HG03342 (cell line): Measurements from ENCODE around the gene MRPL53.

Experiments
- ATAC-seq: cut with Tn5 transposase; IDR thresholded peaks from one replicate; pipeline ENCODE4 v1.9.1; 2021; ENCODE audit warnings: mild to moderate bottlenecking, moderate library complexity; ENCODE audit not compliant: unreplicated experiment

Gene MRPL53

DNA sequence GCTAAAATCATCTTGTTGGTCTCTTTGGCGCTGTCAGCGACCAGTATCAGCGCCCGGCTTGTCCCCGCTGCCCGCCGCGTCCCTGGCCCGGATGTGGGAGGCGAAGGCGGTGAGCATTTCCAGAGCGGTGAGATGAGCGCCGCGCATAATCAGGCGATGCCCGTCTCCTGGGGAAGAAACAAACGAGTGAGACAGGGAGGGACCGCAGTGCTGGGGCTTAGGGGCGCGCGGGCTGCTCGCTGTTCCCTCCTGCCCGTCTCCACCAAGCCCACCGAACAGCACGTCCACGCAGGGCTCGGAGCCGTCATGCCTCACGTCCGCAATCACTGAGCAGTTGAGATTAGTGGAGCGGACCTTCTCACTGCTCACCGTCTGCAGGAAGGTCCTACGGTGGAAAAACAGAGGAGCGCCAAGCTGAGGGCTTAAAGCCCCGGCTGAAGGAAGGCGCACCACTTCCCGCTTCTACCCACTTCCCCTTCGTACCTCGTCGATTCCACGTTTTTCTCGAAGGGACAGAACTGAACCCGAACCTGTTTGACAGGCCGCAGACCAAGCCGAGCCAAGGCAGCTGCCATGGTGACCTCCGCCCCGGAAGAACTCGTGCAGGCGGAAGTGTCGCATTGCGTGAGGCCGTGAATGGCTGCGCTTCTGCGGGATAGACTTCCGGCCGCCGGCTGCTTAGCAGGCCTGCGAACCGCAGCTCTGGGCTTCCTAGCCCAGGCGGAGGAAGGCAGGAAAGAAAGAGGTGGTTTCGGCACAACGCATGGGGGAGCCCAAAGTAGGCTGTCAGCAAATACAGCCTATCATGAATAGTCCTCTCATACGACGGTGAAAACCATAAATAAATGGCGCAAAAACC lies at the start of gene MRPL53:
Gene MRPL53, minus strand, starts transcription at position 595 of the 859 bp plus-strand sequence. Its CDS starts 20 bp downstream, at position 575.
- ATAC-seq = peak; percentile 81

DNA sequence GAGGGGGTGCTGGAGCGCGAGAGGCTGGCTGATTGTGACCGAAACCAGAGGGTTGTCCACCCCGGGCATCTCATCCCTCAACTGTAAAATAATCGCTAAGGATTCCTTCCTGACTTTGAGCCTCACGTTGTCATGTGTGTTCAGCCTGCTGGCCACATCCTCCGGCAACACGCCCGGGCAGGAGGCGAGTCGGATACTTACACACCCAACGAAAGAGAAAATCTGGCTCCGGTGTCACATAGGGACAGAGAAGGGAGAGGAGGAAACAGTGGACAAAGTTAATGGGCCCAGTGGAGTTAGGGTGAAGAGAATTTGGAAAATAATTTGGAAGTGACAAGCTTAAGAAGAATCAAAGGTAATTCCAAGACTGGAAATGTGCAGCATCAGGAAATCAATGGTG lies 44.2 kb upstream of the MRPL53 start:
- ATAC-seq = no peak

DNA sequence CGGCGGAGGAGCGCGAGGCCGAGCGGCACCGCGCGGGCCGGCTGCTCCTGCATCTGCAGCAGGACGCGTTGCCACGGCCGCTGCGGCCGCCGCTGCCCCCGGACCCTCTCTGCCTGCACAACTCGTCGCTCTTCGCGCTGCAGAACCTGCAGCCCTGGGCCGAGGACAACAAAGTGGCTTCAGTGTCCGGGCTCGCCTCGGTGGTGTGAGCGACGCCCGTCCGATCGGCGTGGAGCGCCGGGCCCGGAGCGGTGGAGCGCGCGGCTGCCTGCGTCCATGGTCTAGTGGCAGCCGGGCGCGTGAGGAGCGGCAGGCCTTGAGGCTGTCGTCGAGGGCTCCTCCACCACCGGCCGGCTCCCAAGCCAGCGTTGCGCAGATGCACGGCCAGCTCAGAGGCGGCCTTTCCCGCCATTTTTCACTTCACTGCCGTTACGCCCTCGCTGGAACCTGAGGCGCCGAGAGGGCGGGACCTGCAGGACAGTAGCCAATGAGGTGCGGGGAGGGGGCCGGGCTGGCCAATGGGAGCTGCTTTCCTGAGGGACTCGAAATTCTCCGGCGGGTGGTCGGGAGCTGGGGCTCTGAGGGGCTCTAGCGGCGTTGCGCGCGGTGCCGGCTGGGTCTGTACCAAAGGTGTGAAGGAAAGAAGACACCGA lies 43.6 kb upstream of the MRPL53 start:
- peak; percentile 83 for ATAC-seq

DNA sequence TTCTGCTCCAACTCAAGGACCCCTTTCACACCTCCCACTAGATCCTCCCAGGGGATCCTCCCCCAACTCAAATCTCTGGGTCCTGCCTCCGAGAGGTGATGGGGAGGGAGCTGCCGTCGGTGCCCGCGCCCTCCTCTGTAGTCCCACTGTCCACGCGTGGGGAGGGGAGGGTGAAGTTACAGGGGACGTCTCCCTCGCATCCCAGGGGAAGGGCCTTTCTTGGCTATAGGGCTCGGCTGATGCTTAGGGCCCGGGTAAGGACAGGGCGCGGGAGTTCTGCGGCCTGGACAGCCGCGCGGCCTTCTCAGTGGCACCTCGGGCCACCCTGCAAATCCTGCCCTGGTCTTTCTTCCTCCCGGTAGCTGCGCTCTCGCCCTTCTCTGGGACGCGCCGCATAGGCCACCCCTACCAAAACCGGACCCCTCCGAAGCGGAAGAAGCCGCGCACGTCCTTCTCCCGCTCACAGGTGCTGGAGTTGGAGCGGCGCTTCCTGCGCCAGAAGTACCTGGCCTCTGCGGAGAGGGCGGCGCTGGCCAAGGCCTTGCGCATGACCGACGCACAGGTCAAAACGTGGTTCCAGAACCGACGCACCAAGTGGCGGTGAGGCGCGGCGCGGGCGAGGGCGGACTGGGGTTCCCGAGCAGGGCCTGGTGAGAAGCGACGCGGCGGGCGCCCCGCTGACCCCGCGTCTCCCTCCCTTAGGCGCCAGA lies 42.9 kb upstream of the MRPL53 start:
- no peak for ATAC-seq

DNA sequence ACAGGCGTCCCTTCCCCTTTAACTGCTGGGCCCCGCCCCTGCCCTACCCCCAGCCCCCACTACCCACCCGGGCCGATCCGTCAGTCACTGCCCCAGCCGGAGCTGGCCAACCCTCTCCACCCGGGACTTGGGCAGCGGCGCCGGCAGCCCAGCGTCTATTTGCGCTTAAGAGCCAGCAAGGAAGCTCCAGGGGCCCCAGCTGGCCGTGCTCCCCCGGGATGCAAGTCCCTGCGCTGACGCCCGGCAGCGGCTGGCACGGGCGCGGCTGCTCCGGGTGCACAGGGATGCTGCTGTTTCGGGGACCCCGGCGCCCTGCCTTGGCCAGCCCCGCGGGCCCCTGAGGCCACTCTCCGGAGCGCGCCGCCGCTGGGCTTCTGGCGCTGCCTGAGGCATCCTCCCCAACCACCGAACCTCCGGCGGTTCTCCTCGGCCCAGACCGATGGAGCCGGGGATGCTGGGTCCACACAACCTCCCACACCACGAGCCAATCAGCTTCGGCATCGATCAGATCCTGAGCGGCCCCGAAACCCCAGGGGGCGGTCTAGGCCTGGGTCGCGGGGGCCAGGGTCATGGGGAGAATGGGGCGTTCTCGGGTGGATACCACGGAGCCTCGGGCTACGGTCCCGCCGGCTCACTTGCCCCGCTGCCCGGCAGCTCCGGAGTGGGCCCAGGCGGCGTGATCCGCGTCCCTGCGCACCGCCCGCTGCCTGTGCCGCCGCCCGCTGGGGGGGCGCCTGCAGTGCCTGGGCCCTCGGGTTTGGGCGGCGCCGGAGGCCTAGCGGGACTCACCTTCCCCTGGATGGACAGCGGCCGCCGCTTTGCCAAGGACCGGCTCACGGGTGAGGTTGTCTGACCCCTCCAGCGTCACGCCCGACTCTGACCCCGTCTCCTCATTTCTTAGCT lies 42.1 kb upstream of the MRPL53 start, which contains the start of gene TLX2:
Gene TLX2, plus strand, starts transcription at position 83 of the 903 bp plus-strand sequence. Its CDS starts 357 bp downstream, at position 440.
- no peak for ATAC-seq

DNA sequence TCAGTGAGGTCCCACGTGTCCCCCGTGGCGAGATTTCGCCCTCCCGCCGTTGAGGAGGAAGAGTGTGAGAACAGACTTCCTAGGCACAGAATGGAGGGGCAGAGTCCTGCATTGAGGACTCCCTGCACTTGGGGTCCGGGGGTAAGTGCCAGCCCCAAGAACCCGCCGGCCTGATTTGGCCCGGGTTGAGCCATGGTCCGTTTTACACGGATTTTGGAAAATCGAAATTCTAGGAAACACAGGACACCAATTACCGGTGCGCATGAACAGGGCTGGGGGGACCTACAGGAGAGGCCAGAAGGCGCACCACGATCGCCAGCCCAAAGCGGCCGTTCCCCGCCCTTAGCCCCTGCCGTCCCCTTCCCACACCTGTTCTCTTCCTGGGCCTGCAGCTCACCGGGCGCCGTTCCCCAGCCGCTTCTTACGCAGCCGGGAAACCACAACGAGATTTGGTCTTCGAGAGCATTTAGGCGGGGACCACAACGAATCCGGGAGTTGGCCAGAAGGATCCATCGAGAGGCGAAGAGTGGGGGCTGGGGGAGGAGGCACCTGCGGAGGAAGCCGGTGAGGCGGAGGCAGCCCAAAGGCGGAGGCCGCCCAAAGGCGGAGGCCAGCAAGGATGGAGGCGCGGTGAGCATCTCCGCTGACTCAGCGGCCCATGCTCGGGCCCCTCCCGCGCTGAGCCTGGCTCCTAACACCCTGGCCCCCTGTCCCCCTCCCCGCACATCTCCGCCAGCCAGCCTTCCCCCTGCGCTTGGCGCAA lies 41.3 kb upstream of the MRPL53 start:
- ATAC-seq = no peak

DNA sequence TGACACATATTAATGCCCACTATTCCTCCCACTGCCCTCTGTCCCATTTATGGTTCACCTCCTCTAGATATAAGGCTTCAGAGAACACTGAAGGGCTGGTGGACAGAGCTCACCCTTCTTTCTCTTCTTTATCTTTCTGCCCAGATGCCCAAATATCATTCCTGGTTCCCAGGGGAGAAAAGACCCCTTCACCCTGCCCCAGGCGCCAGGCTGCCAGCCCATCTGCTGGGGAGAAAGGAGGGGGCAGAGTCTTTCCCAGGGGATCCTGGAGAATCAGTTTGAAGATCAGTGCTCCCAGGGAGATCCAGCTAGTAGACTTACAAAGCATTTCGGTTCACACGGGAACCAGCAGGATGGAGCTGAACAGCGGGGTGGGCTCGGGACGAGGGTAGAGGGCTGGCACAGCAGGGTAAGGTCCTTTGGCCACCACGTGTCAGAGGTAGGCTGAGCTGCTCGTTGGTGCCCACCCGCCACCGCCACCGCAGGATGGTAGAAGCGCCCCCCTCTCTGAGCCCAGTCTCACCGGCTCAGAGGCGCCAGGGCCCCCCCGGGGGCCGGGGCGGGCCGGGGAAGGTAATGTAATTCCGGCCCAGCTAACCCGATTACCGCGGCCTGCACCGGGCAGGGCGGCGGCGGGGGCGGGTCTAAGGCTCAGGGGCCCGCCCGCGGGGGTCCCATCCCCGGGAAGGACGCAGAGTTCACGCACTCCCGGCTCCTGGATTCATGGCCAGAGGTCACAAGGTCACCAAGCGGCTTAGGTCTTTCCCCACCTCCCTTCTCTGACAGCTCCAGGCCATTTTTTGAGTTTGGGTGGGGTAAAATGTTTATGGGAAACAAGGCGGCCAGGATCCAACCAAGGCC lies 40.5 kb upstream of the MRPL53 start:
- ATAC-seq = no peak

DNA sequence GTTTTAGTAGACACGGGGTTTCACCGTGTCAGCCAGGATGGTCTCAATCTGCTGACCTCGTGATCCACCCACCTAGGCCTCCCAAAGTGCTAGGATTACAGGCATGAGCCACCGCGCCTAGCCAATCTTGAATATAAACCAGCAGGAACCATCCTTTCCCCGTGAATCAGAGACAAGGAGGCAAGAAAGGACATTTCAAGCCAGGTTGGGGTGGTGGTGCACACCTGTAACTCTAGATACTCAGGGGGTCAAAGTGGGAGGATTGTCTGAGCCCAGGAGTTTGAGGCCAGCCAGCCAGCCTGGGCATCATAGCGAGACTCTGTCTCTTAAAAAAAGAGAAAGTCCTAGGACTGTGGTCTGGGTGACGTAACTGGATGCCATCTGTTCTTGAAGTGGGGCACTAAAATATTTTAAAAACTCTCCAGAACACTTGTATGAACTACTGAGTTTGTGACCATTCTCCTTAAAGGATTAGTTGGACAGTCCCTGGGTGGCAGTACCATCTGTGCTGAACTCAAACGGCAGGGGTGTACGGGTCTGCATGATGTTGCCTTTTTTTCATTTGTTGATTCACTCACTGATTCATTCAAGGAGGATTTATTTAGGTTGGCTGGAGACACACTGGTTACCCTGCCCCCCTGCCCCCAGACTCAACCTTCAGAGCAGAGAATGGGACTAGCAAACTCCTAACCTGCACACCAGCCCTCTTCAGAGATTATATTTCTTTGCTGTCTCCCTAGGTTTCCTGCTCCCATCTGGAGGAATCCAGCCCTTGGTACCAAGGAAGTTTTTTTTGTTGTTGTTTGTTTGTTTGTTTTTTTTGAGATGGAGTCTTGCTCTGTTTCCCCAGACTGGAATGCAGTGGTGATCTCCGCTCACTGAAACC lies 38.9 kb upstream of the MRPL53 start:
- no peak for ATAC-seq

DNA sequence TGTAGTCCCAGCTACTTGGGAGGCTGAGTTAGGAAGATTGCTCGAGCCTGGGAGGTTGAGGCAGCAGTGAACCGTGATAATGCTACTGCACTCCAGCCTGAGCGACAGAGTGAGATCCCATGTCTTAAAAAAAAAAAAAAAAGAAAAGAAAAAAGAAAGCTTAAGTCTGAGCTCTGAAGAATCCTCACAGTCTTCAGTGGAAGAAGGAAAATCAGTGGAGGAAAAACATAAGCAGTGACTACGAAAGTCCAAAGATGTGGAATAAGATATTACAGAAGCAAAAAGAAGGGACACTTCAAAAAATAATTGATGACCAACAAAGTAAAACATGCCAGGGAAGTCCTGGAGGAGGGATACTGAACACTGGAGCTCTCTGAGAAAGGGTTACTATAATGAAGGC lies 37.8 kb upstream of the MRPL53 start:
- no peak for ATAC-seq

DNA sequence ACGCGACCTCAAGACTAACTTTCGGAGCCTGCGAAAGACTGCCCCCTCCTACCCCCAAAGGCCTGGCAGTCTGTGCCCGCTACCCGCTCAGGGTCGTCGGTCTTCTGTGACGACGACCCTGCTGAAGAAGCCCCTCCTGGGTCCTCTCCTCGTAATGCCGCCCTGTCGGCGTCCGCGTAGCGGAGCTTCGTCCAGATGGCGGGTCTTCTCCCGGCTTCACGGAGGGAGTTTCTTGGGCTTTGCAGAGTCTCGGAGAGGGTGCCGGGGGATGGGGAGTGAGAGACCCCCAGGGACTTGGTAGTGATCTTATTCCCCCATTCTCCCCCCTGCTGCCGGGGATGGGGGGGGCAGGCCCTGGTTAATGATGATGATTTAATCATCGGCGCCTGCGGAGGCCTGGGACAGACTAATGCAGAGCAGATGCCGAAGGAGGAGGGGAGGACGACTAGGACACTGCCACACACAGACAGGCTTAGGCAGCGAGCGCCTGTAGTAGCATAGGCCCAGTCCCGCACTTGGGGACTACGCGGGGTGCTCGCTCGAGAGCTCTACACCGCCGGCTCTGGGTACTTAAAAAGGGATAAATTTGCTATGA lies 35.5 kb upstream of the MRPL53 start:
- peak; percentile 1 for ATAC-seq

DNA sequence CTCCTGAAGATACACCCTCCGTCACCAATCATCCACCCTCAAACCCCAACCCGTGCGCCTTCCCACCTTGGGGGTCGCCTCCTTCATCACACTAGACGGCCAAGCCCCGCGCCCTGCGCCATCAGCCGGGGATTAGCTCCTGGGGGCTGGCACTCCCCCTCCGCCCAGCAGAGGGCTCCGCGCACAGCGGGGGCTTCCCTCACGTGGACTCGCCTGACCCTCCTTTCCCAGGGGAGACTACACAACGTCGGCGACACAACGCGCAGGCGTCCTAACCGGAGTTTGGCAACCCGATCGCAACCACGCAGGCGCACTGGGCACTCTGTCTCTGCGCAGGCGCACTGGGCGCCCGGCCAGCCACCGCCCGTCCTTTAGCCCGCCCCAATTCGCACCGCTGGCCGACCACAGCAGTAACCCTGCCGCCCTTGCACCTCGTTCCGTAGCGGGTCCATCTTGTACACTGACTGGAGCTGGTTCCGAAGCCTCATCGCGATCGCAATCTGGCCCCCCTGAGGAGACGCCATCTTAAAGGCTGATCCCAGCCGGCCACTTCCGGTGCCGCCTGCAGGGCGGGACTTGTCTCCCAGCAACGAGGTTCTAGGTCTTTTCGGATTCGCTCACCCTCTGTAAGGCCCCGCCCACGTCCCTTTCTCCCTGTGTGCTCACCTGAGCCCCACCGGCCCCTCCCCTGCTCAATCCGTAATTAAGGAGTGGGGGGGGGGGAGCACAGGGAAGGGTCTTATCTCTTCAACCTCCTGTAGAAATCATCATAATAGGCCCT lies 34.9 kb upstream of the MRPL53 start, which contains the start of gene PCGF1:
Gene PCGF1, minus strand, starts transcription at position 551 of the 781 bp plus-strand sequence. Its CDS starts 27 bp downstream, at position 524.
- ATAC-seq = peak; percentile 88

DNA sequence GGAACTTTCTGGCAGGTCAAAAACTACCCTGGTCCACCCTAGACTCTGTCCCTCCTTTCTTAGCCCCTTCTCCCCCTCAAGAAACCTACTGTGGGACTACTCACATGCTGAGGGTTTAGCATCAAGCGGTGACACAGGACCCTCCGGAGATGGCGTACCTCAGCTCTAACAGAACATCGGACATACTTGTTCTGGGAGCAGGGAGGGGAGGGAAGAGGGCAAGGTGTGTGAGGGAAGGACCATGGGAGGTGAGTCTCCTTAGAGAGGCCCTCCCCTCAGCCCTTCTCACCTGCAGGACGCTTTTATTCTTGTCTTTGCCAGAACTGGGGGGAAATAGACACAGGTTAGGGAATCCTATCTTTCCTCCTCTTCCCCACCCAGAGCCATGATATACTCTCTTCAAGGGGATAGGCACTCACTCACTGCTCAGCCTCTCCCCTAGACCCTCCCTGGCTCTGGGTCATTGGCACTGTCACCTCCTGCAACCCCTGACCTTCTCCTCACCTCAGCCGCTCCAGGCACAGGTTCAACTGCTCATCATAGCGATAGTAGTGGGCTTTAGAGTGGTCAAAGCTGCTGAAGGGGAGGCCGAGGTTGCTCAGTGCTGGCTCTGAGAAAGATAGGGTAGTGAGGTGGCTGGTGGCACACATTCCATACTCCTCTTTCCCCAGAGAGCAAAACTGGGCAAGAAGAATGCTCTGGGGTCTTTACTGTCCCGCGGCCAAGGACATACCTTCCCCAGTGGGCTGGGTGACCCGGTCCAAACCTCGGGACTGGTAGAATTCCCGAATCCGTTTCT lies 33.2 kb upstream of the MRPL53 start:
- ATAC-seq = no peak

DNA sequence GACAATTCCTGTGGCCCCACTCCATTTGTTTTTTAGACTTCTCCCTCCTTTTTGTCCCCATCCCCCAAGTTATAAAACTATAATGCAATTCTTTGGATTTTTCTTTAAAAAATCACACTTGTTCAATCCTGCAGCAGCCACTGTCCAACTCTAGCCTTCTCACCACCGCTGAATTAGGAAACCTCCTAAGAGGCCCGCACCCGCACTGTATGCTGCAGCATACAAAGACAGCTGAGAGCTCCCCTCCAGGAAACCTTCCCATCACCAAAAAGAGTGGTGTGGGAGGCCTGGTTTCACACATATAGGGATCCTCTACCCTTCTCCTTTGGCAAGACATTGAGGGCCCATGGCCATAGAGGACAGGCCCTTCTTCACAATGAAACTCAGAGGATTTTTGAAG lies 32.1 kb upstream of the MRPL53 start:
- ATAC-seq = no peak

DNA sequence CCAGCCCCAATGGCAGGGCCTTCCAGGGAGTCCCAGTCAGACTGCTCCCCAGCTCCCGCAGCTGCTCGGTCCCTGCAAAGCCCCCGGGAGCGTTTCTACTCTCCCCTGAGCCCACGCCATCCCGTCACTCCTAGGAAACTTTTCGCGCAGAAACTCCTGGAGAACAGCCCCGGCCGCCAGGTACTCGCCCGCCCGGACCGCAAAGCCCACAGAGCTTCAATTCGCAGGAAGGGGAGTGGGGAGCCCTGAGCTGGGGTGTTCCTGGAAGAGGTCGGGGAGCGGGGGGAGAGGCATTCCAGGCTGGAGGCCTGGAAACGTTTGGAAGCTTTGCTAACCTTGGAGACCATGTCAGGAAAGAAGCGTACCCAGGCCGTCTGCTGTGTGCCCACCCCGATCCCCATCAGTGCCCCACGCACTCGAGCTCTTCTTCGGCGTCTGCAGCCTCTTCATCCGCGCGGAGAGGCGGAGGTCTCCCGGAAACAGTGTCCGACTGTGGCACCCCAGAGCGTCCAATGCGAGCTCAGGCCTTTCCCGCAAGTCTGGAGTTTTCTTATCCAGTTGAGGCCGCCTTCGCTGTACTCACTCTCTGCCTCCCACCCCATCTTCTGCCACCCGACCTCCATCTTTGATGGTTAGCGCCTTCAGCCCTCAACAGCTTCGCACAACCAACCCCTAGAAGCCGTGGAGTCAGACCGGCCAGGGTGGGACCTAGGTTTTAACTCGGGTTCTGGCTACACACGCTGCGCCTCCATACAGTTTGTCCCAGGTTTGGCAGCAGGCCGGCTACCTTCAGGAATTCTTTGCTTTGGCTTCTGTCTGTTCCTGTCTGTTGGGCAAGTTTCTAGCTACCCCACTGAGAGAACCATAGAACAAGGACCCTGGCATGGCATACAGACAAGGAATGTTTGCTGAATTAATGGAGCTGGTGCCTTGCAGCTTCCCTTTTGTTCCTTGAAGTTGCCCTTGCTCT lies 31.3 kb upstream of the MRPL53 start:
- no peak for ATAC-seq
